Stimulated activated CD4-positive, alpha-beta T cell treated with anti-CD3 and anti-CD28 coated beads, Interleukin-12 subunit alpha, Interleukin-12 subunit beta, amount 100 ng/mL, for 48 hours (primary cell): ENCODE results near the gene ATG9B.
"Not testable (repeated sequence)": the region's sequence is repeated elsewhere in the genome, so short reads cannot be mapped to it uniquely, and the experiment has no call there.

ENCODE experiments used
- DNase-seq, 3 donors: peaks; one replicate each; pipeline ENCODE4 v3.0.0-alpha.2; 2020; ENCODE audit warnings: low read depth in 2 of 3, low spot score in 1 of 3

The ATG9B gene

DNA sequence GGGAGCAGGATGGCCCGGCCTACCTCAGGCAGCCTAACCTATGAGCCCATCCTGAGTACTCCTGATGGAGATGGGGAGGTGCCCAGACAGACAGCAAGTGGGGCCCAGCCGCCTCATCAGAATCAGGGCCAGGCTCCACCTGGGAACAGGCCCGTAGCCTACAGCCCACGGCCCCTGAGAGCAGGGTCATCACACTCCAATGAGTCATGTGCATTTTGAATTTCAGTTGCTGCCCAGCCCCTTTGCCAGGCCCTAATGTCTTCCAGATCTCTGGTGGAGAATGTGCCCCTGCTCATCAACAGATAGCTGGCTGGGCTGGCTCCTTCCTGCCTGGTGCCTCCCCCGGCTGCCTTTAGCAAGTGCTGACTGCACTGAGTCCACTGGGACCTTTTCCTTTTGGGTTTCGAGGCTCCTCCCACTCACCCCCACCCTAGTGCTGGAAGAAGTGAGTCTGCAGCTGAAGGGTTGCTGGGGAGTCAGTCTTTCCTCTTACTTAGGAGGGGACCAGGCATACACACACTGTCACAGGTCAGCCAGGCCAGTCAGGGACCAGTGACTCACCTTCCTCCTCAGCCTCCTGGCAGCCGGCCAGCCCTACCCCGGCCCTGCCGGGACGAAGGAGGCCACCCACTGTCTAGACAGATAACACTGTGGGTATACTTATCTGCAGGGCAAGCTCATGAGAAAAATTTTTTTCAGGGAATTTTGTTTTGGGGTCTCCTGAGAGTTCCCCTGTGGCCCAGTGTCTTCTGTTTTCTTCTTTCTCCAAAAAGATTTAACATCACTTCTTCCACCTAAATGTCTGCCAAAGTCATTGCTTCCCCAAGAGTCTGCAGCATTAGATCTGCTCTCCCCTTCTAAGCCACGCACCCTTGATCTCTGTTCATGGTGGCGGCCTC is 14.9 kb upstream of the ATG9B start:
- peak; percentile 70 to 80 (median 79) for DNase-seq

DNA sequence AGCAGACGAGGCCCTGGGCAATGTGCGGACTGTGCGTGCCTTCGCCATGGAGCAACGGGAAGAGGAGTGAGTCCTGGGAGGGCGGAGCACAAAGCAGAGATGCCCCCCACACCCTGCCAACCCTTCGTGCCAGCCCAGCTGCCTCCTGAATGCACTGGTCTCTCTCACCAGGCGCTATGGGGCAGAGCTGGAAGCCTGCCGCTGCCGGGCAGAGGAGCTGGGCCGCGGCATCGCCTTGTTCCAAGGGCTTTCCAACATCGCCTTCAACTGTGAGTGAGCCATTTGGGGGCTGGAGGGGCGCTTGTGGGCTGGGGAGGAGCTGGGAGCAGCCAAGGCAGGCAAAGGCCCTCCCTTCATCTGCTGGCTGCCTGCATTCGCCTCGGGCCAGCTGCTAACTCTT is 11.6 kb upstream of the ATG9B start:
- DNase-seq, result no peak

DNA sequence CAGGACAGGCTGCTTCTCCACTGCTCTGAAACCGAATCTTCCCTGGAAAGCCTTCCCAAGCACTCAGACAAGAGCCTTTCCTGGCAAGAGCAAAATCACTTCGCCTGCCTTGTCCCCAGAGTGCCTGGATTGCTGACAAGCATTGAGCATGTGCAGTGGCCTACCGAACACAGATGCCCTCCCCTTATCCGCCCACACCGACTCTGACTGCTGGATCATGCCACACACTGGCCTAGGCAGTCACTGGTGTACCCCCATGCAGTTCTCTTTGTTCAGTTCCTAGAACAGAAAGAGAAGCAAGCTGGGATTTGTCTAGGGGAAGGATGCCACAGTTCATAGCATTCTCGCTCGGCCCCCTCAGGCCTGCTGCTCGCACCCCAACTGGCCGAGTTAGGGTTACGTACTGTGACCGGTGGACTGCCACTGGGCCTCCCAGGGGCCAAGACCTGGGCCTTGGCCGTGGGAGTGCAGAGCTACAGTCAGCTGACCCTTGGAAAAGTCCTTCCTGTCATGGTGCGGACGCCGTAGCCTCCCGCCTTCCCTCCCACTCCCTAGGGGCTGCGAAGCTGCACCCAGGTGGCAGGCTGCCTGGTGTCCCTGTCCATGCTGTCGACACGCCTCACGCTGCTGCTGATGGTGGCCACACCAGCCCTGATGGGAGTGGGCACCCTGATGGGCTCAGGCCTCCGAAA is 10.9 kb upstream of the ATG9B start:
- no peak for DNase-seq

DNA sequence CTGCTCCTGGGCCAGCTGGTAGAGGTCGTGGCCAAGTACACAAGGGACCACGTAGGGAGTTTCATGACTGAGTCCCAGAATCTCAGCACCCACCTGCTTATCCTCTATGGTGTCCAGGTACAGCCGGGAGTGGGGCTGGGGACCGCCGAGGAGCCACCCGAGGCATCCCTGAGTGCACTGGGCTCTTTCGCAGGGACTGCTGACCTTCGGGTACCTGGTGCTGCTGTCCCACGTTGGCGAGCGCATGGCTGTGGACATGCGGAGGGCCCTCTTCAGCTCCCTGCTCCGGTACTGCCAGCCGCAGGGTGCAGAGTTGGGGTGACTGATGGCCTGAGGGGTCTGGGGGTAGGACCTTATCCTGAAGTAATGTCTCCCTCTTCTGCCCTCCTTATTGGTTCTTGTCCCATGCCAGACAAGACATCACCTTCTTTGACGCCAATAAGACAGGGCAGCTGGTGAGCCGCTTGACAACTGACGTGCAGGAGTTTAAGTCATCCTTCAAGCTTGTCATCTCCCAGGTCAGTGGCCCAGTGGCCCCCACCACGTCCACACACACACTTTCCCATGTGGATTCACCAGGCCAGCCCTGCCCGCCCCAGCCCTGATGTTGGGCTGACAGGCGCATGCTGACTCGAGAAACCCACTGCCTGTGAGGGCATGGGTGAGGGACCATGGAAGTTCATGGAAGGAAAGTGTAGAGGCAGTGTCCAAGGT is 10.2 kb upstream of the ATG9B start:
- DNase-seq, result no peak

DNA sequence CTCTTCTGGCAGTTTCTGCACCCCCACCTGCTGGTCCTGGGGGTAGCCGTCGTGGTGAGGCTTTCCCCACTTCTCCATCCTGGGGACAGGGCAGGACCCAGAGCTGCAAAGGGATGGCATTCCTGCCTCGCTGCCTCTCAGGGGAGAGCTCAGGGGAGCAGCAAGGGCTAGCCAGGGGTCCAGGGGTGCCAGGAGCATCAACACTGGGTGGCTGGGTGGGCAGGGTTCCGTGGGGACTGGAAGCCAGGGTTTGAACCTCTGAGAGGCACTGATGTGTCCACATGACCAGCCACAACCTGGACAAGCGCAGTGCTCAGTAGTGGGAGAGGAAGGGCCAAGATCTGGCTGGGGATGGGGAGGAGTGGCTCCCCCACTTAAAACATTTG is 9.6 kb upstream of the ATG9B start:
- no peak for DNase-seq

DNA sequence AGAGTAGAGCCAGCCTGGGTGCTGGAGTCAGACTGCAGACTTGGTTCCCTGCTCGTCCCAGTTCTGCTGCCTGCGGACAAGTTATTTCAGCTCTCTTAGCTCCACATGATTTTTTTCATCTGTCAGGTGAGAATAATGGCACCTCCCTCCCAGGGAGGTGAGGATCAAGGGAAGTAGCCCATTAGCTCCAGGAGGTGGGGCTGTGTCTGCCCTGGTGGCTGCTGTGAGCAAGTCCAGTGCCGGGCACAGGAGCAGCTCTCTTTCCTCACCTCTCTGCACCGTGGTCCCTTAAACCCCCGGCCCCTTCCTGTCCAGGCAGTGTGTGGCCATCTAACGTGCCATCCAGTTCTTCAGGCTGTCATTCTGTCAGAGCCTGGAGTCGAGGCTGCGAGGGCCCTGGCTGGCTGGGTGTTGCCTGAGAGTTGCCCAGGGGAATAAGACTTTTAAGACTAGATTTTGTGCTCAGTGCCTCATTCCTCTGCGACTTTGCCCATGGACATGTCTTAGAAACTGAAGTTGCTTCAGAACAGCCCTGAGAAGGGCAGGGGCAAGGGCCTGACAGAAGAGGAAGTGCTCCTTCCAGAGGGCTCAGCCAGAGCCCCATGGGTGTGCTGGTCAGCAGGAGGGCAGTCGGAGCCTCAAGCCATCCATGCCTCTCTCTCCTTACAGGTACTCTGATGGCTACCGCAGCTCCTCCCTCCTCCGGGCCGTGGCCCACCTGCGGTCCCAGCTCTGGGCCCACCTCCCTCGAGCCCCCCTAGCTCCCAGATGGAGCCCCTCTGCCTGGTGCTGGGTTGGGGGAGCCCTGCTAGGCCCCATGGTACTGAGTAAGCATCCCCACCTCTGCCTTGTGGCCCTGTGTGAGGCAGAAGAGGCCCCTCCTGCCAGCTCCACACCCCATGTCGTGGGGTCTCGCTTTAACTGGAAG is 8.9 kb upstream of the ATG9B start:
- no peak for DNase-seq

DNA sequence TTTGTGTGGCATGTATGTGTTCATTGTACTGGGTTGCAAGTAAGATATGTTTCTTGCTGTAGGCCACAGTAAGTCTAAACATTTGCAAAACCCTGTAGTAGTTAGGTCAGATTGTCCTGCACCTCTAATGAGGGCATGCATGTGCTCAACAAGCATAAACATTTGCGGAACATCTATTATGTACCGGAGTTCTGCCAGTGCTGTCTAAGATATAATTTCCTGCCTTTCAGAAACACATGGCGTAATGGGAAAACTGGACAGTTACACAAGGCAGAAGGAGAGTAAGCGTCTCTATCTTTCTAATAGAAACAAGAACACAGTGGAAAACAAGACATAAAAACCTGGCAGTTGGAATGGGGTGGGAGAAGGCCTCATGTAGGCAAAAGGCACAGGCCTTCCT is 6.7 kb upstream of the ATG9B start:
- no peak for DNase-seq

DNA sequence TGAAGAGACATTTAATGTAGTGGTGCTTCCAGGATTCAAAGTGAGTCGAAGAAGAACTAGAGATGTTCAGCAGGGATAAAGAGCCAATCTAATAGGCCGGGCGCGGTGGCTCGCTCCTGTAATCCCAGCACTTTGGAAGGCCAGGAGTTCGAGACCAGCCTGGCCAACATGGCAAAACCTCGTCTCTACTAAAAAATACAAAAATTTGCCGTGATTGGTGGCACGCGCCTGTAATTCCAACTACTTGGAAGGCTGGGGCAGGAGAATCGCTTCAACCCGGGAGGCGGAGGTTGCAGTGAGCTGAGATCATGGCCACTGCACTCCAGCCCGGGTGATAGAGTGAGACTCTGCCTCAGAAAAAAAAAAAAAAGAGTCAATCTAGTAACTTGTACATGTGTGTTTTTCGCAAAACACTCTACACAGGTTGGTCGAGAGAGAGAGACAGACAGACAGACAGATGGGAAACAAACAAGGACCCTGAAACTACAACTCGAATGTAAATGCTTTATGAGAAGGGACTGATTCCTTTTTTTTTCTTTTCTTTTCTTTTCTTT is 4.7 kb upstream of the ATG9B start:
- no peak for DNase-seq

DNA sequence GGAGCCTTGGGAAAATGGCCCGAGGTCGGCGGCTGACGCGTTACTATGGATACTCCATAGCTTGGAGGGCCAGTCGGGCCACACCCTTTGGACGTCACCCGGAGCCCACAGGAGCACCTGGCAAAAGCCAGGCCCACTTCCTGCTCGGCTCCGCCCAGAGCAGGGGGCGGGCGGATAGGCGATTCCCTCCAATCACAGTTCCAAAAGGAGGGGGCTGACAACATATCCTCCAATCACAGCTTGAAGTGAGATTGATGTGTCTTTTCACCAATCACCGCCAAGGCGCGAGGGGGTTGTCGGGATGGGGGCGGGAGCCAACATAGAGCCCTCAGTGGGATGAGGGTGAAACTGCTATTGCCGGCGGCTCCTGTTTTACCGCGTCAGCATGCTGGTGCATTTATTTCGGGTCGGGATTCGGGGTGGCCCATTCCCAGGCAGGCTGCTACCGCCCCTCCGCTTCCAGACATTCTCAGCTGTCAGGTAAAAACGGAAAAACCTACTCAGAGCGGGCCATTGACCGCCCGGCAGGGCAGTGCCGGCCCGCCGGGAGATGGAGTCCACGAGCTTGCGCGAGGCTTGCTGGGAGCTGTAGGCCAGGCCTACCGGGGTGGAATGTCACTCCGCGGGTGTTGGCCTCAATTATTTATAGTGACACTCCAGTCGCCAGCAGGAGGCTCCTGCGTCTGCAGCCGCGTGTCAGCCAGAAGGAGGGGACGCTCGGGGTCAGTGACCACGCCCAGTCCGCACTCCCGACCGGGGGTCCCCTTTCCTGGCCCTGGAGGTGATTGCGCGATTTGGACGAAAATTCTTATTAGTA is 4.0 kb upstream of the ATG9B start, which contains the start of gene ABCB8:
Gene ABCB8 (plus strand): TSS at position 320 of the 817 bp plus-strand sequence. CDS start 66 bp downstream, at position 386.
- peak; percentile 96 to 99 (median 98) for DNase-seq

DNA sequence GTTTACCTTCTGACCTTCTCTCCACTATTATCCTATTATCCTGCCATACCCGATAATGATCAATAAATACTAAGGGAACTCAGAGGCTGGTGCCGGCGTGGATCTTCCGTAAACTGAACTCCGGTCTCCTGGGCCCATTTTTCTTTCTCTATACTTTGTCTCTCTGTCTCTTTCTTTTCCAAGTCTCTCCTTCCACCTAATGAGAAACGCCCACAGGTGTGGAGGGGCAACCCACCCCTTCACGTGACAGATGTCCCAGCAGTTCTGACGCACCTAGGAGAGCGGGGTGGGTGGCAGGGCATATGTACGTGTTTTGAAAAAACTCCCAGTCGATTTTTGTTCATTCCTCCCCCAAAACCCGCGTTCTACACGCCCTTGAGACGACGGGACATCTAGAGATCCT is 3.4 kb upstream of the ATG9B start:
- not testable (repeated sequence) for DNase-seq

DNA sequence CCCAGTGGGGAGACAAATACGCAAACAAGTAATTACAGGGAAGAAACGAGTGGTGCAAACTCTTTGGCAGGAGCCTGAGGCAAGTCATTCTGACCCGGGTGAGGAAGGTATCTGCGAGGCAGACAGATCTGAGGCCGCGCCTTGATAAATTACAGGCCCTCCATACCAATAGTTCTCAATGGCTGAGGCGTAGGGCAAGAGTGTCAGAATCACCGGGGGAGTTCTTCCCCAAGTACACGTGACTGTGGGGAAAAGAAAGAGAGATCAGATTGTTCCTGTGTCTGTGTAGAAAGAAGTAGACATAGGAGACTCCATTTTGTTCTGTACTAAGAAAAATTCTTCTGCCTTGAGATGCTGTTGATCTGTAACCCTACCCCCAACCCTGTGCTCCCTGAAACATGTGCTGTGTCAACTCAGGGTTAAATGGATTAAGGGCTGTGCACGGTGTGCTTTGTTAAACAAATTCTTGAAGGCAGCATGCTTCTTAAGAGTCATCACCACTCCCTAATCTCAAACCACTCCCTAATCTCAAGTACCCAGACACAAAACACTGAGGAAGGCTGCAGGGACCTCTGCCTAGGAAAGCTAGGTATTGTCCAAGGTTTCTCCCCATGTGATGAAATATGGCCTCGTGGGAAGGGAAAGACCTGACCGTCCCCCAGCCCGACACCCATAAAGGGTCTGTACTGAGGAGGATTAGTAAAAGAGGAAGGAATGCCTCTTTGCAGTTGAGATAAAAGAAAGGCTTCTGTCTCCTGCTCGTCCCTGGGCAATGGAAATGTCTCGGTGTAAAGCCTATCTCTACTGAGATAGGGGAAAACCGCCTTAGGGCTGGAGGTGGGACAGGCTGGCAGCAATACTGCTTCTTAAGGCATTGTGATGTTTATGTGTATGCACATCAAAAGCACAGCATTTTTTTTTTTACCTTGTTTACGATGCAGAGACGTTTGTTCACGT is 2.8 kb upstream of the ATG9B start:
- not testable (repeated sequence) for DNase-seq

DNA sequence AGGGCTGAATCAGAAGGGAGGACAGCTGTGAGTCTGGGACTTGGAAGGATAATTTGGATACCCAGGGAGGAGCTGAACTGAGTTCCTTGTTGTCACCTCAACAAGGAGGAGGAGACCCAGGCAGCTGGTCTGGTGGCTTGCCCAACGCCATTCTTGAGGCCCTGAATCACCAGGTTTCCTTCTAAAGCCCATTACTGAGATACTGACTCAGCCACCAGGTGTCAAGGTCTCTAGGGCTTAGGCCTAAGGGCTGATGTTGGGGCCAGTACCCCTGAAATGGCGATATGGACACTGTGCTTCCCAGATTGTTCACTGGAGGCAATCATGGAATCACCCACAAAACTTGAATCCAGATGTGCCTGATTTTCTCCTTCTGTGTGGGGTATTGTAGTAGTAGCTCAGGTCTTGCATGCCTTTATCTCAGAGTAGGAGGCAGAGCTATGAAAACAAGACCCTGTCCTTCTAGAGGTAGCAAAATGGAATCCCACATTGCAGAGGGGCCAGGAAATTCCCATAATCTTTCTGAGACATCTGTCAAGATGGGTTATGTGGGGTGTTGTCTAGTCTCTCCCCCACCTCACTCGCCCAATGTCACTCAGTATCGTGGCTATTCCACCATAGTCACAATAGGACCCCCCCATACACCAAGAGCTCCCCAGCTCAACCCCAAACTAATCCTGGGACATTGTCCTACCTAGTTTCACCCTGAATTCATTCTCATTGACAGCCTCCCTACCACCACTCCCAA is 1.8 kb upstream of the ATG9B start:
- DNase-seq, result no peak

DNA sequence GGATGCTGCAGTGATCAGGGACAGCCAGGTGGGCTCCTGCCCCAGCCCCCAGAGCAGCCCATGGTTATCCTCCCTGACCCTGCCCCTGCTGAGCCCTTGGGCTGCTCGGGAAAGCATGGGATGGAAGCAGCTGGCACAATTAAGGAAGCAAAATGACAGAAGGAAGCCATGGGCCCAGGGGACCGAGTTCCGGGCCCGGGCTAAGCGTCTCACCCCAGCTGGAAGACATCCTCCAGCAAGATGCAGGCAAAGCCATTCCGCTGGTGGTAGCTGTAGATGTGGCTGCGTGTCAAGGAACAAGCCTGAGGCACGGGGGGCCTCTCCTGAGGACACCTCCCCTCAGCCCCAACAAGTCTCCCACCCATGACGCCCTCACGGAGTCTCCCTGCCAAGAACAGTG is 1.1 kb downstream of the ATG9B start:
- no peak for DNase-seq

DNA sequence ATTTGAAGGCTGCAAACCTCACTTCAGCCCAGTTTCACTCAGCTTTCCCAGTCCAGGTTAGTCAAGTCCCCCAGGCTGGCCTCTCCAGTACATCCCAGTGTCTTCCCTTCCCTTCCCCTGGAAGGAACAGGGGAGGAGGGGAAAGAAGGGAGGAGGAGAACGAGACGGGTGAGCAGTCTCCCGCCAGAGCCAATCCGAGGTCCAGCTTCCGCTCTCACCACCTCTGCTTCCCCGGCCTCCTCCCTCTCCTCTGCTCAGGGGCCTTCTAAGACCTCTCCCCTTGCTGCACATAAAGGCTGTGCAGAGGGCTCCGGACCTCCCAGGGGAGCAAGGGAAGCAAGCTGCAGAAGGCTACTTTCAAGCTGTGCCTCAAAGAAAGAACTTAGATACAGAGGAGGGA is 4.1 kb downstream of the ATG9B start:
- no peak for DNase-seq

DNA sequence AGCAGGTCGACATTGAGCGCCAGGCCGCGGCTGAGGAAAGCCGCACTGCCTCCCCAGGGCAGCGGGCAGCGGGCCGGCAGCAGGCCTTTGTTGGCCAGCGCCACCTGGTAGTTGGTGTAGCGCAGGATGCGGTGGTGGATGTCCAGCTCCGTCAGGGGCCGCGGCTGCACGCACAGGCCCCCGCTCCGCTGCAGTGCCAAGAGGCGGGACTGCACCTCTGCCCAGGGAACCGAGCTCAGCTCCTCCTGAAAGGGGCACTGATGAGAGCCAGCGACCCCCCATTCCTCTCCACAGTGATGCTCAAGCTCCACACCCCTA is 5.2 kb downstream of the ATG9B start:
- no peak for DNase-seq

DNA sequence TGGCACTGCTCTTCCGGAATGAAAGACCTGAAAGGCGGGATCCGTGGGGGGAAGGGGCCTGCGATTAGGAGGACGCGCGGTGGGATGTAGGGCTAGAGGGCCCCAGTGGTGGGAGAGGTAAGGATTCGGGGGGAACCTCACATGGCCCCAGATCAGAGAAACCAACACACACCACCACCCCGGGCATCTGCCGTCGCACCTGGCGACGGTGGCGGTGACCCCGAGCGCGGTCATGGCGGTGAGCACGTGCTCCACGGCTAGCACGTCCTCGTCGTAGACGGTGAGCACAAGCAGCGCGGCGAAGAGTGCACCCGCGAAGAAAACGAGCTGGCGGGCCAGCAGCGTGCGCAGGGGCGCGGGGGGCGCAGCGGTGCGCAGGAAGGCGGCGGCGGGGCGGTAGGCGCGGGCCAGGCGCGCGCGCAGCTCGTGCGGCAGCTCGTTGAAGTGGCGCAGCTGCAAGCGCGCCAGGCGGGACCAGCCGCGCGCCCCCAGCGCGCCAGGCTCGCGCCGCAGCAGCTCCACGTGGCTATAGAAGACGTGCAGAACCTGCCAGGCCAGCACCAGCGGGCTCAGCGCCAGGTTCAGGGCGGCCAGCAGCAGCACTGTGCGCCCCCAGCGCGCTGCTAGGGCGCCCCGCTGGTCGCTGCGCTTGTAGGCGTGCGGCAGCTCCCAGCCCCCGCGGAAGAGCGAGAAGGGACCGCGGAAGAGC is 5.7 kb downstream of the ATG9B start:
- no peak for DNase-seq

DNA sequence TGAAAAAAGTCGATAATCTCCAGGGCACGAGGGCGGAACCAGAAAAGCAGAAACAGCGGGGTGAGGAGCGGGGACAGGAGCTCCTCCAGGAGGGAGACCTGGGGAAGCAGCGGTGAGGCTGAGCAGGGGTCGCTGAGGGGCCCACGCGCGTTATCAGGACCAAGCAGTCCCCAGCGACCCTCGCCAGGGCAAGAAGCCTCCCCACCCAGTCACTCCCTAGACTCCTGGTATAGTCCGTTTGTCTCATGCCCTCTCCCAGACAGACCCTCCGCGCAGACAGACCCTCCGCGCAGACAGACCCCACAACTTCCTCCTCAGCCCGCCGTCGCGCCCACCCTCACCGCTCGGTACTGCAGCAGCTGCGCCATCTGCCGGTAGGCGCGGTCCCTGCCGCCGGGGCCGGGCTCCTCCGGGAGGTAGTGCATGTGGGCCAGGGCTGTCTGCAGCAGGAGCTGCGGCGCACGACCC is 6.3 kb downstream of the ATG9B start:
- peak; percentile 60 to 84 (median 77) for DNase-seq
